Adrenal gland (tissue), 5 donors: ENCODE results near the gene OSBP.

ENCODE experiments used
- POLR2A ChIP-seq, 2 donors: fragments of 450-650 bp; IDR thresholded peaks; one replicate each; pipeline ENCODE4 v1.6.1; 2017; ENCODE audit warnings: antibody characterized with exemption in 2 of 2, mild to moderate bottlenecking in 2 of 2, moderate library complexity in 1 of 2
- TF ChIP-seq, protein P1 (sequence below), 6 experiments: fragments of 450-650 bp in 4 of 6; fragments of 200-600 bp in 2 of 6; sonication (generic) in 1 of 6; IDR thresholded peaks; 1 replicate in 5 of 6; 2 replicates in 1 of 6; pipeline versions ENCODE4 v1.5.1 to v1.8.0; 2016 to 2021; ENCODE audit warnings: antibody characterized with exemption in 6 of 6, mild to moderate bottlenecking in 2 of 6, moderate library complexity in 1 of 6
- donor health status: DM: no; HTN: no; CAD: no.

- no peak for TF ChIP-seq POLR2A (IDR thresholded peaks at IDR 0.05)
- TF ChIP-seq, protein P1, sequence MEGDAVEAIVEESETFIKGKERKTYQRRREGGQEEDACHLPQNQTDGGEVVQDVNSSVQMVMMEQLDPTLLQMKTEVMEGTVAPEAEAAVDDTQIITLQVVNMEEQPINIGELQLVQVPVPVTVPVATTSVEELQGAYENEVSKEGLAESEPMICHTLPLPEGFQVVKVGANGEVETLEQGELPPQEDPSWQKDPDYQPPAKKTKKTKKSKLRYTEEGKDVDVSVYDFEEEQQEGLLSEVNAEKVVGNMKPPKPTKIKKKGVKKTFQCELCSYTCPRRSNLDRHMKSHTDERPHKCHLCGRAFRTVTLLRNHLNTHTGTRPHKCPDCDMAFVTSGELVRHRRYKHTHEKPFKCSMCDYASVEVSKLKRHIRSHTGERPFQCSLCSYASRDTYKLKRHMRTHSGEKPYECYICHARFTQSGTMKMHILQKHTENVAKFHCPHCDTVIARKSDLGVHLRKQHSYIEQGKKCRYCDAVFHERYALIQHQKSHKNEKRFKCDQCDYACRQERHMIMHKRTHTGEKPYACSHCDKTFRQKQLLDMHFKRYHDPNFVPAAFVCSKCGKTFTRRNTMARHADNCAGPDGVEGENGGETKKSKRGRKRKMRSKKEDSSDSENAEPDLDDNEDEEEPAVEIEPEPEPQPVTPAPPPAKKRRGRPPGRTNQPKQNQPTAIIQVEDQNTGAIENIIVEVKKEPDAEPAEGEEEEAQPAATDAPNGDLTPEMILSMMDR (IDR thresholded peaks at IDR 0.05) = no peak
Observed at GRCh38 chr11:59556115-59556916, 59.3 kb downstream of the OSBP start.
